HEK293 (cell line): ENCODE results near the gene DYNLL1.

Source experiments
- CTCF ChIA-PET: fragments of 350-600 bp; formaldehyde crosslinking; extraction: SDS; loops from one replicate; lab custom pipeline; 2021; ENCODE audit warnings: antibody characterized with exemption; lab: Yijun Ruan, JAX
- POLR2A ChIA-PET: fragments of 300-600 bp; formaldehyde crosslinking; extraction: SDS; loops from one replicate; lab custom pipeline; 2020; ENCODE audit warnings: antibody characterized with exemption, inconsistent platforms; lab: Yijun Ruan, JAX
- H3K27ac ChIP-seq: fragments of 200-500 bp; sonication (Bioruptor generic); 2 replicates; pipeline ENCODE4 v1.5.1; 2014; ENCODE audit warnings: low read depth, low read length, control low read depth, inconsistent platforms; ENCODE audit errors: extremely low read depth
- H3K36me3 ChIP-seq, 2 experiments: fragments of 200-500 bp in 1 of 2; sonication (Bioruptor generic) in 1 of 2; 1 replicate in 1 of 2; 2 replicates in 1 of 2; pipeline ENCODE4 v1.5.1; 2014 to 2017; ENCODE audit warnings: inconsistent platforms in 2 of 2, low read length in 2 of 2; ENCODE audit not compliant: control insufficient read depth in 2 of 2, insufficient read depth in 1 of 2
- H3K4me1 ChIP-seq: fragments of 200-500 bp; sonication (Bioruptor generic); 2 replicates; pipeline ENCODE4 v1.5.1; 2014; ENCODE audit warnings: mild to moderate bottlenecking, low read length, inconsistent platforms; ENCODE audit not compliant: control insufficient read depth, insufficient read depth
- H3K4me3 ChIP-seq: 2 replicates; pipeline ENCODE4 v1.5.1; 2011; ENCODE audit warnings: low read depth, mild to moderate bottlenecking, control low read depth, low read length, moderate library complexity
- H3K9me3 ChIP-seq: fragments of 200-500 bp; sonication (Bioruptor generic); 2 replicates; pipeline ENCODE4 v1.5.1; 2014; ENCODE audit warnings: low read depth, low read length, inconsistent platforms; ENCODE audit not compliant: control insufficient read depth, insufficient read depth
- GLI2 ChIP-seq: fragments of 450-650 bp; formaldehyde crosslinking; IDR thresholded peaks from 2 replicates; pipeline ENCODE4; 2017; ENCODE audit warnings: missing biosample characterization, missing genetic modification characterization, low read depth, borderline replicate concordance
- GLIS2 ChIP-seq: fragments of 450-650 bp; formaldehyde crosslinking; IDR thresholded peaks from 2 replicates; pipeline ENCODE4 v1.5.1; 2016; ENCODE audit warnings: missing biosample characterization, missing genetic modification characterization
- HOXA7 ChIP-seq: sonication (generic); formaldehyde crosslinking; IDR thresholded peaks from 2 replicates; pipeline ENCODE4 v1.8.1; 2022; ENCODE audit warnings: missing genetic modification reagents, borderline replicate concordance
- HOXC10 ChIP-seq: sonication (generic); formaldehyde crosslinking; IDR thresholded peaks from 2 replicates; pipeline ENCODE4 v1.8.1; 2023; ENCODE audit warnings: mild to moderate bottlenecking, missing genetic modification reagents
- KLF1 ChIP-seq: fragments of 450-650 bp; formaldehyde crosslinking; IDR thresholded peaks from 2 replicates; pipeline ENCODE4 v1.5.1; 2016; ENCODE audit warnings: missing biosample characterization, missing genetic modification characterization
- OSR2 ChIP-seq: fragments of 450-650 bp; formaldehyde crosslinking; IDR thresholded peaks from 2 replicates; pipeline ENCODE4 v1.5.1; 2016; ENCODE audit warnings: missing biosample characterization, missing genetic modification characterization
- TCF7L2 ChIP-seq: IDR thresholded peaks from 2 replicates; pipeline ENCODE4 v1.6.1; 2011; ENCODE audit warnings: low read depth, mild to moderate bottlenecking, inconsistent platforms, low read length, moderate library complexity, borderline replicate concordance
- ZFHX2 ChIP-seq: fragments of 450-650 bp; formaldehyde crosslinking; conservative IDR thresholded peaks from 2 replicates; pipeline ENCODE4 v1.5.1; 2016; ENCODE audit warnings: missing biosample characterization, missing genetic modification characterization
- ZIC2 ChIP-seq: fragments of 450-650 bp; formaldehyde crosslinking; IDR thresholded peaks from 2 replicates; pipeline ENCODE4 v1.5.1; 2016; ENCODE audit warnings: missing biosample characterization, missing genetic modification characterization
- ZNF133 ChIP-seq: fragments of 450-650 bp; formaldehyde crosslinking; IDR thresholded peaks from 2 replicates; pipeline ENCODE4 v1.5.1; 2016; ENCODE audit warnings: missing biosample characterization, missing genetic modification characterization
- ZNF2 ChIP-seq: fragments of 450-650 bp; formaldehyde crosslinking; IDR thresholded peaks from 2 replicates; pipeline ENCODE4 v1.5.1; 2016; ENCODE audit warnings: missing biosample characterization, missing genetic modification characterization
- ZNF202 ChIP-seq: fragments of 450-650 bp; formaldehyde crosslinking; IDR thresholded peaks from 2 replicates; pipeline ENCODE4 v1.5.1; 2016; ENCODE audit warnings: missing biosample characterization, missing genetic modification characterization, borderline replicate concordance
- ZNF223 ChIP-seq: fragments of 450-650 bp; formaldehyde crosslinking; IDR thresholded peaks from 2 replicates; pipeline ENCODE4 v1.5.1; 2016; ENCODE audit warnings: missing biosample characterization, missing genetic modification characterization
- ZNF248 ChIP-seq: fragments of 450-650 bp; formaldehyde crosslinking; IDR thresholded peaks from 2 replicates; pipeline ENCODE4 v1.5.1; 2017; ENCODE audit warnings: missing biosample characterization, missing genetic modification characterization
- ZNF280D ChIP-seq: fragments of 450-650 bp; formaldehyde crosslinking; IDR thresholded peaks from 2 replicates; pipeline ENCODE4 v1.5.1; 2016; ENCODE audit warnings: missing biosample characterization, missing genetic modification characterization
- ZNF341 ChIP-seq: fragments of 450-650 bp; formaldehyde crosslinking; IDR thresholded peaks from 2 replicates; pipeline ENCODE4; 2016; ENCODE audit warnings: low read depth, missing biosample characterization, missing genetic modification characterization
- ZNF350 ChIP-seq: fragments of 450-650 bp; formaldehyde crosslinking; IDR thresholded peaks from 2 replicates; pipeline ENCODE4 v1.5.0; 2017; ENCODE audit warnings: missing biosample characterization, mild to moderate bottlenecking, missing genetic modification characterization
- ZNF366 ChIP-seq: fragments of 450-650 bp; formaldehyde crosslinking; conservative IDR thresholded peaks from 2 replicates; pipeline ENCODE4 v1.5.1; 2016; ENCODE audit warnings: missing biosample characterization, missing genetic modification characterization
- ZNF473 ChIP-seq: fragments of 450-650 bp; formaldehyde crosslinking; IDR thresholded peaks from 2 replicates; pipeline ENCODE4 v1.5.1; 2017; ENCODE audit warnings: missing biosample characterization, missing genetic modification characterization
- ZNF521 ChIP-seq: fragments of 450-650 bp; formaldehyde crosslinking; IDR thresholded peaks from 2 replicates; pipeline ENCODE4 v1.5.1; 2017; ENCODE audit warnings: missing biosample characterization, mild to moderate bottlenecking, missing genetic modification characterization
- ZNF544 ChIP-seq: fragments of 450-650 bp; formaldehyde crosslinking; IDR thresholded peaks from 2 replicates; pipeline ENCODE4 v1.5.0; 2017; ENCODE audit warnings: missing biosample characterization, missing genetic modification characterization
- ZNF558 ChIP-seq: fragments of 450-650 bp; formaldehyde crosslinking; IDR thresholded peaks from 2 replicates; pipeline ENCODE4 v1.5.1; 2016; ENCODE audit warnings: missing biosample characterization, missing genetic modification characterization
- ZNF560 ChIP-seq: fragments of 450-650 bp; formaldehyde crosslinking; IDR thresholded peaks from 2 replicates; pipeline ENCODE4 v1.5.1; 2017; ENCODE audit warnings: missing biosample characterization, missing genetic modification characterization, borderline replicate concordance
- ZNF670 ChIP-seq: fragments of 450-650 bp; formaldehyde crosslinking; IDR thresholded peaks from 2 replicates; pipeline ENCODE4 v1.5.1; 2016; ENCODE audit warnings: missing biosample characterization, missing genetic modification characterization, low read depth
- ZNF677 ChIP-seq: fragments of 450-650 bp; IDR thresholded peaks from 2 replicates; pipeline ENCODE4 v1.5.0; 2018; ENCODE audit warnings: missing biosample characterization, mild to moderate bottlenecking, missing genetic modification characterization, moderate library complexity
- ZNF777 ChIP-seq: fragments of 450-650 bp; formaldehyde crosslinking; IDR thresholded peaks from 2 replicates; pipeline ENCODE4 v1.5.1; 2017; ENCODE audit warnings: missing biosample characterization, missing genetic modification characterization, borderline replicate concordance
- ZNF830 ChIP-seq: fragments of 450-650 bp; IDR thresholded peaks from 2 replicates; pipeline ENCODE4 v1.5.0; 2018; ENCODE audit warnings: missing biosample characterization, missing genetic modification characterization, low read depth, mild to moderate bottlenecking, moderate library complexity
- ZSCAN16 ChIP-seq: fragments of 450-650 bp; formaldehyde crosslinking; IDR thresholded peaks from 2 replicates; pipeline ENCODE4 v1.5.1; 2016; ENCODE audit warnings: missing biosample characterization, missing genetic modification characterization
- ZSCAN23 ChIP-seq: fragments of 450-650 bp; formaldehyde crosslinking; IDR thresholded peaks from 2 replicates; pipeline ENCODE4 v1.5.1; 2016; ENCODE audit warnings: missing biosample characterization, missing genetic modification characterization
- ZSCAN4 ChIP-seq: fragments of 450-650 bp; formaldehyde crosslinking; IDR thresholded peaks from 2 replicates; pipeline ENCODE4 v1.5.1; 2017; ENCODE audit warnings: missing biosample characterization, missing genetic modification characterization
- TF ChIP-seq, protein P1 (sequence below): fragments of 450-650 bp; formaldehyde crosslinking; IDR thresholded peaks from 2 replicates; pipeline ENCODE4 v1.5.1; 2016; ENCODE audit warnings: missing biosample characterization, missing genetic modification characterization
- TF ChIP-seq, protein P2 (sequence below): fragments of 450-650 bp; IDR thresholded peaks from 2 replicates; pipeline ENCODE4 v1.5.1; 2018; ENCODE audit warnings: missing biosample characterization, mild to moderate bottlenecking, missing genetic modification characterization

Gene DYNLL1

DNA sequence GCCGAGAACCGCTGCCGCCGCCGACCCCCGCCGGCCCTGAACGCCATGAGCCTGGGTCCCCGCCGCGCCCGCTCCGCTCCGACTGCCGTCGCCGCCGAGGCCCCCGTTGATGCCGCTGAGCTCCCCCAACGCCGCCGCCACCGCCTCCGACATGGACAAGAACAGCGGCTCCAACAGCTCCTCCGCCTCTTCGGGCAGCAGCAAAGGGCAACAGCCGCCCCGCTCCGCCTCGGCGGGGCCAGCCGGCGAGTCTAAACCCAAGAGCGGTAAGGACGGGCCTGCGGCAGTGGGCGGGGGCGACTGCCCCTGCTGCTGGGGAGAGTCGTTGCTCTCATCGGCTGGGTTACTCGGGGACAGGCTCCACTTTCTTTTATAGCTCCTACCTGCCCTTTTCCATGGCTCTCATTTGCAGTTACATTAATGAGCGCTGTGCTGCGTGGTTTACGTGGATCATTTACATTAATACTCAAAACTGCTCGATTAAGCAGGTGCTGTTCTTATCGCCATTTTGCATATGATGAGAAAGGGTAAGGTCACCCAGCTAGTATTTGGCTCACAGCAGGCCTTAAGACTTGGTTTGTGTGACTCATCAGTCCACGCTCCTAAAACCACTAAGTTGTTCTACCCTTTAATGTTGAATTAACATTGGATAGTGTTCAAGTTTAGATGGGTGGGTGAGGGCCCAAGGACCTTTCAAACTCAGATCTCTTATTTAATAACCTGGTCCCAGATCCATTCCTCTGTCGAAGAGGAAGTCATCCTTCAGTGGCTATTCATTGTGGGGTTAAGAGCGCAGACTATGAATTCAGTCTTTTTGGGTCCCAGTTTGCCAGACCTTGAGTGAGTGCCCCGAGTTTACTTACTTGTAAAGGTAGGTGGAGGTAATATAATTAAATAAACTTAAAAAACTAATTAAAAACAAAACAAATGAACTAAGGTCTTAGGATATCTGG lies 39.1 kb downstream of the DYNLL1 start:
- peak overlapping the region; percentile 86 for H3K4me3 ChIP-seq
- ChIA-PET POLR2A (interaction anchor here (0.6 to 2.0 kb wide), 7 partner anchors 15 to 76 kb away, joined by 3 to 14 read pairs (median 4); partner anchors contain the start of genes DYNLL1, POP5 and SRSF9), CTCF (interaction anchor here (0.7 to 1.6 kb wide), 3 partner anchors 11 to 67 kb away, joined by 3 read pairs; no protein-coding TSS in a partner anchor)
- H3K36me3 ChIP-seq, result peaks cover 15 to 40% of the 10 kb centered on the region in 2 experiments; a peak in 2 of 3 replicates
- peaks cover 18% of the 10 kb centered on the region for H3K4me1 ChIP-seq
- no peaks in the 10 kb centered on the region for H3K9me3 ChIP-seq
- peak overlapping the region; percentile 81 for H3K27ac ChIP-seq
- TF ChIP-seq ZNF202 (no peak), ZFHX2 (tag by site-specific recombination) (peak; percentile 68), ZNF560 (tag by site-specific recombination) (no peak), ZNF133 (tag by site-specific recombination) (no peak), HOXA7 (CRISPR knock-in tag) (no peak), GLI2 (tag by site-specific recombination) (no peak), ZNF830 (tag by site-specific recombination) (no peak), ZNF558 (tag by site-specific recombination) (no peak), ZSCAN16 (tag by site-specific recombination) (no peak), ZNF341 (tag by site-specific recombination) (peak; percentile 88), ZSCAN23 (no peak), ZNF521 (tag by site-specific recombination) (no peak), ZNF366 (peak; percentile 65), ZNF280D (tag by site-specific recombination) (no peak), OSR2 (tag by site-specific recombination) (no peak), ZNF670 (tag by site-specific recombination) (no peak), ZNF248 (tag by site-specific recombination) (no peak), TCF7L2 (no peak), ZNF677 (tag by site-specific recombination) (peak; percentile 69), ZNF777 (tag by site-specific recombination) (no peak), ZNF2 (tag by site-specific recombination) (no peak), HOXC10 (CRISPR knock-in tag) (no peak), ZSCAN4 (tag by site-specific recombination) (no peak), ZNF350 (tag by site-specific recombination) (no peak), ZNF544 (no peak), KLF1 (tag by site-specific recombination) (no peak), ZNF473 (tag by site-specific recombination) (no peak), GLIS2 (no peak), ZIC2 (tag by site-specific recombination) (peak; percentile 61), ZNF223 (no peak)
- TF ChIP-seq, protein P1, sequence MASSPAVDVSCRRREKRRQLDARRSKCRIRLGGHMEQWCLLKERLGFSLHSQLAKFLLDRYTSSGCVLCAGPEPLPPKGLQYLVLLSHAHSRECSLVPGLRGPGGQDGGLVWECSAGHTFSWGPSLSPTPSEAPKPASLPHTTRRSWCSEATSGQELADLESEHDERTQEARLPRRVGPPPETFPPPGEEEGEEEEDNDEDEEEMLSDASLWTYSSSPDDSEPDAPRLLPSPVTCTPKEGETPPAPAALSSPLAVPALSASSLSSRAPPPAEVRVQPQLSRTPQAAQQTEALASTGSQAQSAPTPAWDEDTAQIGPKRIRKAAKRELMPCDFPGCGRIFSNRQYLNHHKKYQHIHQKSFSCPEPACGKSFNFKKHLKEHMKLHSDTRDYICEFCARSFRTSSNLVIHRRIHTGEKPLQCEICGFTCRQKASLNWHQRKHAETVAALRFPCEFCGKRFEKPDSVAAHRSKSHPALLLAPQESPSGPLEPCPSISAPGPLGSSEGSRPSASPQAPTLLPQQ (tag by site-specific recombination), result no peak
- TF ChIP-seq, protein P2, sequence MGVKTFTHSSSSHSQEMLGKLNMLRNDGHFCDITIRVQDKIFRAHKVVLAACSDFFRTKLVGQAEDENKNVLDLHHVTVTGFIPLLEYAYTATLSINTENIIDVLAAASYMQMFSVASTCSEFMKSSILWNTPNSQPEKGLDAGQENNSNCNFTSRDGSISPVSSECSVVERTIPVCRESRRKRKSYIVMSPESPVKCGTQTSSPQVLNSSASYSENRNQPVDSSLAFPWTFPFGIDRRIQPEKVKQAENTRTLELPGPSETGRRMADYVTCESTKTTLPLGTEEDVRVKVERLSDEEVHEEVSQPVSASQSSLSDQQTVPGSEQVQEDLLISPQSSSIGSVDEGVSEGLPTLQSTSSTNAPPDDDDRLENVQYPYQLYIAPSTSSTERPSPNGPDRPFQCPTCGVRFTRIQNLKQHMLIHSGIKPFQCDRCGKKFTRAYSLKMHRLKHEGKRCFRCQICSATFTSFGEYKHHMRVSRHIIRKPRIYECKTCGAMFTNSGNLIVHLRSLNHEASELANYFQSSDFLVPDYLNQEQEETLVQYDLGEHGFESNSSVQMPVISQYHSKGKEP (tag by site-specific recombination), result no peak
